GM21825 (cell line): ENCODE data around the gene OR5AP2.
"Not testable (repeated sequence)": the region's sequence is repeated elsewhere in the genome, so short reads cannot be mapped to it uniquely, and the experiment has no call there.

Source experiments
- ATAC-seq: cut with Tn5 transposase; IDR thresholded peaks from one replicate; pipeline ENCODE4 v1.9.1; 2021; ENCODE audit warnings: mild to moderate bottlenecking, moderate library complexity; ENCODE audit not compliant: unreplicated experiment

OR5AP2 gene

DNA sequence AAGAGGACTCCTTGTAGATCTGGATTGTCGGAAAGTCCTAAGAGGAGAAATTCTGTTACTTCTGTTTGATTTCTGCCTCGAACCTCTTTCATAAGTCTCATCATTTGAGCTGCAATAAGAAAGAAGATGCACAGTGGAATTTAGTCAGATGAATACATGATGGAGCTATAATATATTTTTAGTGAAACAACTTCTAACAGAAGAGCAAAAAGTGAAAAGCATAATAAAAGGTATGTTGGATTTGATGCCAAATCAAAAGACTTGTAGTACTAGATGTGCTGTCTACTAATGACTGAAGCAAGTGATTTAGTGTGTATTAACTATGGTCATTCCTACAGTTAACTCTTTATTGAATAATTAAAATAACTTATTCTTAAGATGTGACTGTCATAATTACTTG is at the start of gene OR5AP2:
OR5AP2 (minus strand) TSS at position 101 of the 400 bp plus-strand sequence; CDS start at position 101, 0 bp downstream.
- ATAC-seq = no peak

DNA sequence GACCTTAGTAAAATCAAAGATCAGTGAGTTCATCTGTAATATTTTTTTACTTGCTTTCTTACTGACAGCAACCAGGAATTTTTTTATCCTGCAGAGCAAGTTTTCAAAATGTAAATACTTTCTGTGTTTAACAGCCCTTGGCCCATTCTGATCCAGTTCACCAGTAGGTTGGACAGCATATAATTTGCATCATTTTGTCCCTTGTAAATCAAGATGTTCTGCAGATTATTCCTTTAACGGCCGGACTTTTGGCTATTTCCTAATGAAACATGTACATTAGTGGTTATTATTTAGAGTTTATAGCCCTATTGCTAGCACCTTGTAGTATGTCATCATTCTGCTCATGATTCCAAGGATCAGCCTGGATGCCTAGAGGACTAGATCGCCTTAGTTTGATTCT is 48.9 kb upstream of the OR5AP2 start:
- not testable (repeated sequence) for ATAC-seq

DNA sequence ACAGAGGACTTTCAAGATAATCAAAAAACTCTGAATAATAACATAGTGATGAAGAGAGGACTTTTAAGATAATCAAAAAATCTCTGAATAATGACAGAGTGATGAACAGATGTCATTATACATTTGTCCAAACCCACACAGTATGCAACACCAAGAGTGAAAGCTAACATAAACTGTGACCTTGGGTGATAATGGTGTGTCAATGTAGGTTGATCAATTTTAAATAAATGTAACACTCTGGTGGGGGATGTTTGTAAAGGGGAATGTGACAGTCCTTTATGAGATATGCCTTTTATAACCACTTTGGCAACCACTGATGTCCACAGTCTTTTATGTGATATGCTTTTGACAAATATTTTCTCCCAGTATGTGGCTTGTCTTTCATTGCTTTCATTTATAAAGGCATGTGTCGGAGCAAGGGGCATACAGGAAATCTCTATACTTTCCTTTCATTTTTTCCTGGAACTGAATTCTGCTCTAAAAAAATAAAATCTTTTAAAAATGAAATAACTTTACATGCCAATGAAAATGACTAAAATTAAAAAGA is 46.4 kb upstream of the OR5AP2 start:
- no peak for ATAC-seq

DNA sequence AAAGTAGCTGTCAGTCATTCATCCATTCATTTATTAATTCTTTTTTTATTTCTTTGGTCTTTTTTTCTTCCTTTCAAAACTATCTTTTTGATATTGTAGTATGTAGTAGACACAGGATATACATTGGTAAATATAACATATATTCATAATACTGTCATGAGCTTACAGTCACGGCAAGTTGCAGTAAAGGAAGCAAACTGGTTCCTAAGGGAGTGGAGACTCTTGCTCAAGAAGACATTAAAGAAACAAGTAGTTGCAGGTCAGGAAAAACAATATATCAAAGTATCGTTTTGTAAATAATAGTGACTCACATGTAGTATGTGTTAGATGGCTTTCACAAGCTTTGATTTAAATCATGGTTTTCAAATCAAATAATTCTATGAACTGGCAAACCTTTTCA is 28.7 kb upstream of the OR5AP2 start:
- no peak for ATAC-seq

DNA sequence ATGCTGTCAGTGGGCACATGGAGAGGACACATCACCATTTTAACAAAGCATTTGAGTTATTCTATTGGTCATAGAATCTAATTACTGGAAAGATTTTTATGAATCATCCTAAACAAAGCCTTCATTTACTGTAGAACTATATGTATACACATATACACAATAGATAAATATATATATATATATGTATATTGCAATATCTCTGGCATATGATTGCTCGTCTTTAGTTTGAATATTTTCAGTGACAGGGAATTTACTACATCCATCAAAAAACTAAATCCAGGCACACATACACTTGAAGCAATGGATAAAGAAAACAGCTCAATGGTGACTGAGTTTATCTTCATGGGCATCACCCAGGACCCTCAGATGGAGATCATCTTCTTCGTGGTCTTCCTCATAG is 21.1 kb upstream of the OR5AP2 start, which contains the start of gene OR5AR1:
OR5AR1 (plus strand) TSS at position 301 of the 400 bp plus-strand sequence; CDS start at position 301, 0 bp downstream.
- no peak for ATAC-seq

DNA sequence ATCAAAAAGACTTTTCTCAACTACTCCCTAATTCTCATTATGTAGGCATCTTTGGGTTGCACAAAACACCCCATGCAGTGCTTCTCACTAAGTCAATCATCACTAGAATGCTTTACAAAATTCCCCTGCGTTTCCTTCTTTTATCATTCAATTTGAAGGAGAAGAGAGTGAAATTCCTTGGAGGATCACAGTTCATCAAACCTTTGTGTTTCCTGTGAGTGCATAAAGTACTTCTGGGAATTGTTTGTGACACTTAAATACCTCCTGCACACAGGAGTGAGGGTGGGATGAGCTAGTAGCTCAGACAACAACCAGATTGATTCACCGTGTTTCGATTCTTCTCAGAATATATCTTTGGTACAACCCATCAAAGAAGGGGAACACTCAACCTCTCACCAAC is 17.5 kb upstream of the OR5AP2 start:
- ATAC-seq = no peak

DNA sequence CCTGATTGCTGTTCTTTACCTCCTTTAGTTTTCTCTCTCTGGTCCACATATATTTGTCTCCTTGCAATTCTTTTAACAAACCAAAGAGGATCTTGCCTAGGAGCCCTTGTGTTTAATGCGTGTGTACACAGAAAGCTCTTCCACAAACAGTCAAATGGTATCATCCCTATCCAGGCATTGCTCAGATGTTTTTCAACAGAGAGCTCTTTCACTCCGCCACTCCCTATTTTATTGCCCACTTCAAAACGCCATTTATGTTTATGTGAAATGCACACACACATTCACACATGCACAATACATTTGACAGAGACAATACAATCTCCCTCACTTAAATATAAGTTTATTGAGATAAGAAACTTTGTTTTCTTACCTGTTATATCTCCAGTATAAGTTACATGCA is 4.7 kb downstream of the OR5AP2 start:
- ATAC-seq = no peak

DNA sequence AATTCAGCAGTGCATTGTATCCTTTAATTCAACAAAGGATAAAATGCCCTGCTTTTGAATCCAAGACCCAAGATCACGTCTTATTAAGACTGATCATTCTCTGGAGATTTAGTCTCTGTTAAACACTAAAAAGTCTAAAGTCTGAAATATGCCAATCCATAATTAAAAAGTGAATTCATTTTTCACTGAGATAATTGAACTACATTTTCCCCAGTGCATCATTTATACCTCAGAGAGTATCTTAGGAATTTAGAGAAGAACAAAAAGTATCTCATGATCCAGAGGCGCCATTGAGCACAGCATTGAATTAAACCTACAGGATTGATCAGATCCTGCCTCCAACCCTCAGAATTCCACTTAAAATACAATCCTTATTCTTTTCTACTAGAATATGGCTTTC is 5.4 kb downstream of the OR5AP2 start:
- no peak for ATAC-seq

DNA sequence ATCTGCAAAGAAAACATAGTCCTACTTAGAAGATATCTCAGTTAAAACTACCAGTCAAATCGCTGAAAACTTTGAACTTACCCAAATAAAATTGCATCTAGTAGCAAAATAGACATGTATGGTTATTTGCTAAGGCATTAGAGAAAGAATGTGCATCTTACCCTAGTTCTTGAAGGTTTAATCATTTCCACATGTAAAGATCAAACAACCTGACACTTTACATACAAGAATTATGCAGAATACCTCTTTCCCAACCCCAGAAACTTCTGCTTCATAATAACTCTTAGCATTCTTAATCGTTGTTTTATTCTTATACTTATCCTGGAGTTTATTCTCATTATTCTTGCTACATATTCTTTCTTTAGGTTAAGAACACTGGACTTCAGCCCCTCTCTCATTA is 9.9 kb downstream of the OR5AP2 start:
- no peak for ATAC-seq

DNA sequence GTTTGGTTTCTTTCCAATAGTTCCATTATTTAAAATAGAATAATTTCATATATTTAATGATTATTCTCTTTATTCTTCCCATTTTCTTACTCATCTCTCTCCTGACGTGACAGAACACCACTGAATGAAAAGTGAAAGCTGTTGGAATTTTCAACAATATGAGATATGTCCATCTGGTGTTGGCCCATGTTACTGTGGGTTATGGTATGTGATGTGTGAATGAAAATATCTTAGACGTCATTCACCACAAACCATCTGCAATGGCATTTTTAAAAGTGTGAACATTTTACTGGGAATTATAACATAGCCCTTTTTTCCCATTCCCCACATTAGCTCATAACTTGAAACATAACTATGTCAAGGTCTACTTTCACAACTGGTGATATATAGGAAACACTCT is 16.3 kb downstream of the OR5AP2 start:
- ATAC-seq = no peak

DNA sequence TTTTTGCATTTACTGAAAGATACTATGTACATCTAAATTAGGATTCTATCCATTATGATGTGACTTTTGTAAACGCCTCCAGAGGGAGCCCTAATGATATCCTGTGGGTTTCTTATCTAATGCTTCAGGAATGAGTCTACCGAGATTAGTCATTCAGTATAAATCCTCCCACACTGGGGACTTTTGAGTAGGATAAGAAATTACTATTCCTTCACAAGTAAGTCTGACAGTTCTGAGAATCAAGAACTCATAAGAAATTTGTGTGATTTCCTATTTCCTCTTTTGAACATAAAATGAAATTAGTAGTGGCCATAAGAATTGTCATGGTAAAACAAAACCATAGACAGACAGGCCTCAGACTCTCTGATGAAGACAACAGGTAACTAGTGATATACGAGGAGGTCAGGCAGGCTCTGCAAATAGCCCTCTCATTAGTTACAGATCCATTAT is 17.6 kb downstream of the OR5AP2 start:
- ATAC-seq = no peak

DNA sequence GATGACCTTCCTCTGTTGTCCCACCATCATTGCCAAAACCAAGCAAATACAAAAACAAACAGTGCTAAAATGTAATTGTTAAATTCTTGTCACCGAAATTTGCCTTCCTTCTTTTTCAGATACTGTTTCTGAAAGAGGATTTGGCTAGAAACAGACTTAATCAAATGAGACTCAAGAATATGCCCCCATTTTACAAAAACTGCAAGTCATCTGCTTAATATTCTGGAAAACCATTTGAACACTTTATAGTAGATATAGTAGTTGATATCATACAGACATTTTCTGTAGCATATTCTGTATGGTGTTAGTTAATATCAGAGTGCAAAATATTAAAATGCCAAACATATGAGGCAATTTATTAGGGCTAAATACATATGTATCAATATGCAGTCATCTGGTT is 31.1 kb downstream of the OR5AP2 start:
- no peak for ATAC-seq

DNA sequence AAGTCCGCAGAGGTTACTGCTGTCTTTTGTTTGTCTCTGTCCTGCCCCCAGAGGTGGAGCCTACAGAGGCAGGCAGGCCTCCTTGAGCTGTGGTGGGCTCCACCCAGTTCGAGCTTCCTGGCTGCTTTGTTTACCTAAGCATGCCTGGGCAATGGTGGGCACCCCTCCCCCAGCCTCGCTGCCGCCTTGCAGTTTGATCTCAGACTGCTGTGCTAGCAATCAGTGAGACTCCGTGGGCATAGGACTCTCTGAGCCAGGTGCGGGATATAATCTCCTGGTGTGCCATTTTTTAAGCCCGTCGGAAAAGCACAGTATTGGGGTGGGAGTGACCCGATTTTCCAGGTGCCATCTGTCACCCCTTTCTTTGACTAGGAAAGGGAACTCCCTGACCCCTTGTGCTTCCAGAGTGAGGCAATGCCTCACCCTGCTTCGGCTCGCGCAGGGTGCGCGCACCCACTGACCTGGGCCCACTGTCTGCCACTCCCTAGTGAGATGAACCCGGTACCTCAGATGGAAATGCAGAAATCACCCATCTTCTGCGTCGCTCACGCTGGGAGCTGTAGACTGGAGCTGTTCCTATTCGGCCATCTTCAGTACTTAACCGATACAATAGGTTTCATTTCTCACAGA is 50.0 kb downstream of the OR5AP2 start:
- not testable (repeated sequence) for ATAC-seq
